PC-9 (cell line): Measurements from ENCODE around the gene DAZAP2. TPM values are rescaled to one million over a fixed set of nuclear protein-coding genes. Genes with fewer than 3 reads are reported as not detected.
"Not testable (repeated sequence)": the region's sequence is repeated elsewhere in the genome, so short reads cannot be mapped to it uniquely, and the experiment has no call there.

ENCODE experiments used
- BruUV-seq: library from RNA; stranded (reverse); fragments of 400-500 nt; replicated peaks from 2 replicates; lab custom pipeline; 2021; lab: Mats Ljungman, UMichigan
- CTCF ChIA-PET: fragments of 300-600 bp; sonication (Branson Sonifier 250); formaldehyde crosslinking; loops from one replicate; lab custom pipeline; 2022; ENCODE audit warnings: antibody characterized with exemption; lab: Charles Lee
- POLR2A ChIA-PET: fragments of 300-600 bp; sonication (Branson Sonifier 250); formaldehyde crosslinking; loops from one replicate; lab custom pipeline; 2022; ENCODE audit warnings: antibody characterized with exemption; ENCODE audit not compliant: unreplicated experiment; lab: Charles Lee
- DNase-seq, 2 experiments: peaks; one replicate each; pipeline versions ENCODE4 v3.0.0 to v3.0.0-alpha.2; 2015 to 2022; ENCODE audit warnings: mixed read lengths in 1 of 2
- H2AFZ ChIP-seq: fragments of 200-600 bp; sonication (generic); 2 replicates; pipeline ENCODE4 v1.8.1; 2017; ENCODE audit warnings: antibody characterized with exemption
- H3F3A ChIP-seq: fragments of 200-600 bp; sonication (generic); 2 replicates; pipeline ENCODE4 v1.8.1; 2017; ENCODE audit warnings: antibody characterized with exemption, mild to moderate bottlenecking, low read depth; ENCODE audit not compliant: insufficient read depth
- H3K27ac ChIP-seq: fragments of 200-600 bp; sonication (generic); 2 replicates; pipeline ENCODE4 v1.6.1; 2016; ENCODE audit warnings: mixed run types
- H3K27me3 ChIP-seq: fragments of 200-600 bp; sonication (generic); 2 replicates; pipeline ENCODE4 v1.6.1; 2016; ENCODE audit warnings: low read depth, mixed run types; ENCODE audit not compliant: insufficient read depth
- H3K36me3 ChIP-seq: fragments of 200-600 bp; sonication (generic); 2 replicates; pipeline ENCODE4 v1.6.1; 2016; ENCODE audit warnings: low read depth, mixed run types
- H3K4me1 ChIP-seq: fragments of 200-600 bp; sonication (generic); replicated peaks from 2 replicates; pipeline ENCODE4 v1.6.1; 2016; ENCODE audit warnings: mixed run types; ENCODE audit not compliant: insufficient read depth
- H3K4me2 ChIP-seq: fragments of 200-600 bp; sonication (generic); 2 replicates; pipeline ENCODE4 v1.6.1; 2017; ENCODE audit warnings: mixed run types
- H3K4me3 ChIP-seq: fragments of 200-600 bp; sonication (generic); 2 replicates; pipeline ENCODE4 v1.6.1; 2016; ENCODE audit warnings: mixed run types
- H3K79me2 ChIP-seq: fragments of 200-600 bp; sonication (generic); 2 replicates; pipeline ENCODE4 v1.6.1; 2017; ENCODE audit warnings: low read depth, mixed run types
- H3K9me2 ChIP-seq: fragments of 200-600 bp; sonication (generic); 2 replicates; pipeline ENCODE4 v1.8.1; 2017; ENCODE audit warnings: mild to moderate bottlenecking; ENCODE audit not compliant: insufficient read depth
- H3K9me3 ChIP-seq: fragments of 200-600 bp; sonication (generic); 2 replicates; pipeline ENCODE4 v1.8.1; 2016; ENCODE audit warnings: low read depth; ENCODE audit not compliant: insufficient read depth
- H4K20me1 ChIP-seq: fragments of 200-600 bp; sonication (generic); 2 replicates; pipeline ENCODE4 v1.8.1; 2017; ENCODE audit not compliant: insufficient read depth
- EZH2 ChIP-seq: fragments of 200-600 bp; sonication (generic); IDR thresholded peaks from 2 replicates; pipeline ENCODE4 v1.8.0; 2017; ENCODE audit warnings: antibody characterized with exemption, low read depth
- intact Hi-C: fragments of 100-400 bp; cut with micrococcal nuclease; formaldehyde crosslinking; loops from one replicate; pipeline ENCODE4 v1.10.0; 2022; ENCODE audit not compliant: unreplicated experiment
- total RNA-seq: library from RNA; stranded (reverse); gene quantifications from 2 replicates; pipeline ENCODE4 v1.2.3, GENCODE V29; 2021
- TF ChIP-seq, protein P1 (sequence below): fragments of 200-600 bp; sonication (generic); conservative IDR thresholded peaks from 2 replicates; pipeline ENCODE4 v1.6.1; 2017; ENCODE audit warnings: mixed run types, antibody characterized with exemption, mild to moderate bottlenecking, moderate library complexity

The DAZAP2 gene
- total RNA-seq, 1 experiment from 2014 or later, result 154 TPM

DNA sequence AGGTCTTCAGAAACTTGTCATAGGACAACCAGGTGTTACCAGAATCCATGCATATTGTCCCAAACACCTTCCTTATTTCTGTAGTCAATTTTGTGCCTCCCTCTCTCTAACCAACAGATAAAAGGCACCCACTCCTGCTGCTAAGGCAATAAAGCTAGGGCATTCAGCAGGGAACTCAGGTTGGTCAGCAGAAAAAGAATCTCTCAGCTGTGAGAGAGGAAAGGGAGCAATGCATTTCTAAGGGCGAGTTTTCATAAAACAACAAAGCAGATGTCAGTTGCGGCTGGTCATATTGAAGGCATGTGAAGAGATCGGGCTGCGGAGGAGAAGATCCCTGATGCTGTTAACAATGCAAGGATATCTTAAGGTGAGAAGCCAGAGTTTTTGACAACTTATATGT, 13.4 kb upstream of the DAZAP2 start:
- ChIA-PET CTCF (no interaction called here), POLR2A (no interaction called here)
- H3K9me3 ChIP-seq, result no peaks in the 10 kb centered on the region
- H3F3A ChIP-seq, result no peaks in the 10 kb centered on the region
- TF ChIP-seq, protein P1, sequence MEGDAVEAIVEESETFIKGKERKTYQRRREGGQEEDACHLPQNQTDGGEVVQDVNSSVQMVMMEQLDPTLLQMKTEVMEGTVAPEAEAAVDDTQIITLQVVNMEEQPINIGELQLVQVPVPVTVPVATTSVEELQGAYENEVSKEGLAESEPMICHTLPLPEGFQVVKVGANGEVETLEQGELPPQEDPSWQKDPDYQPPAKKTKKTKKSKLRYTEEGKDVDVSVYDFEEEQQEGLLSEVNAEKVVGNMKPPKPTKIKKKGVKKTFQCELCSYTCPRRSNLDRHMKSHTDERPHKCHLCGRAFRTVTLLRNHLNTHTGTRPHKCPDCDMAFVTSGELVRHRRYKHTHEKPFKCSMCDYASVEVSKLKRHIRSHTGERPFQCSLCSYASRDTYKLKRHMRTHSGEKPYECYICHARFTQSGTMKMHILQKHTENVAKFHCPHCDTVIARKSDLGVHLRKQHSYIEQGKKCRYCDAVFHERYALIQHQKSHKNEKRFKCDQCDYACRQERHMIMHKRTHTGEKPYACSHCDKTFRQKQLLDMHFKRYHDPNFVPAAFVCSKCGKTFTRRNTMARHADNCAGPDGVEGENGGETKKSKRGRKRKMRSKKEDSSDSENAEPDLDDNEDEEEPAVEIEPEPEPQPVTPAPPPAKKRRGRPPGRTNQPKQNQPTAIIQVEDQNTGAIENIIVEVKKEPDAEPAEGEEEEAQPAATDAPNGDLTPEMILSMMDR, result no peak
- TF ChIP-seq EZH2, result no peak
- no peak overlapping the region for H3K27ac ChIP-seq
- no peak for DNase-seq
- H3K27me3 ChIP-seq, result no peaks in the 10 kb centered on the region
- no TSS peak for BruUV-seq
- H3K79me2 ChIP-seq, result no peaks in the 10 kb centered on the region
- H3K4me1 ChIP-seq, result no peaks in the 10 kb centered on the region
- no peak overlapping the region for H2AFZ ChIP-seq
- no peaks in the 10 kb centered on the region for H3K9me2 ChIP-seq
- no peak overlapping the region for H3K4me3 ChIP-seq
- H4K20me1 ChIP-seq, result no peaks in the 10 kb centered on the region
- intact Hi-C loops, result no loop called here
- no peaks in the 10 kb centered on the region for H3K36me3 ChIP-seq
- no peak overlapping the region for H3K4me2 ChIP-seq

DNA sequence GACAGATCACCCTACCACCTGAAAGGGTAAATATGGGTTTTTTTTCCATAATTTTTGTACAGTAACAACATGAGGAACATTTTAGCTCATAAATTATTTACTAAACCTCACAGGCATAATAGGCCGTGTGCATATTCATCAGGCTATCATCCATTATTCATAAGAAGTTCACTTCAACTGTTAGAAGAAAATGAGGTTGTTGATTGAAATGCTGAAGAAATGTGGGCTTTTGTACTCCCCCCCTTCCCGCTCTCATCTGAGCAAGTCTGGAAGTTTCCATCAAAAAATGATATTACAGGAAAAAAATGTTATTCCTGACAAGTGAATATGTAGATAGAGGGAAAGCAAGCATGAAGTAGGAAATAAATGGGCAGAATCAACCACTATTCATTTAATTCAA, 12.9 kb upstream of the DAZAP2 start:
- Histone ChIP-seq H3K9me2 (no peaks in the 10 kb centered on the region), H3K27me3 (no peaks in the 10 kb centered on the region), H3F3A (no peaks in the 10 kb centered on the region), H3K4me3 (no peak overlapping the region), H3K9me3 (no peaks in the 10 kb centered on the region), H3K36me3 (no peaks in the 10 kb centered on the region), H3K4me1 (no peaks in the 10 kb centered on the region), H2AFZ (no peak overlapping the region), H3K4me2 (no peak overlapping the region), H4K20me1 (no peaks in the 10 kb centered on the region), H3K27ac (no peak overlapping the region), H3K79me2 (no peaks in the 10 kb centered on the region)
- DNase-seq, result no peak
- BruUV-seq, result no TSS peak
- intact Hi-C loops, result no loop called here
- ChIA-PET CTCF (no interaction called here), POLR2A (no interaction called here)
- no peak for TF ChIP-seq EZH2
- TF ChIP-seq, protein P1, result no peak

DNA sequence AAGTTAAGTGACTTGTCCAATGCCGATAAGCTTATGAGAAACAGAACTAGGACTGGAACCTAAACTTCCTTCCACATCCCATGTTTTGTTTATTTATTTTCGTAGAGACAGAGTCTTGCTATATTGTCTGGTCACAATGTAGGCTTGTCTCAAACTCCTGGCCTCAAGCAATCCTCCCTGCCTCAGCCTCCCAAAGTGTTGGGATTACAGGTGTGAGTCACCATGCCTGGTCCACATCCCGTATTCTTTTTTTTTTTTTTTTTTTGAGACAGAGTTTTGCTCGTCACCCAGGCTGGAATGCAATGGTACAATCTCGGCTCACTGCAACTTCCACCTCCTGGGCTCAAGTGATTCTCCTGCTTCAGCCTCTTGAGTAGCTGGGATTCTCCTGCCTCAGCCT, 11.5 kb upstream of the DAZAP2 start:
- H3K27ac ChIP-seq, H2AFZ ChIP-seq, intact Hi-C loops, H3K4me1 ChIP-seq, H3F3A ChIP-seq, BruUV-seq, DNase-seq, H3K9me3 ChIP-seq, H3K4me3 ChIP-seq, H3K9me2 ChIP-seq, H3K4me2 ChIP-seq, H3K27me3 ChIP-seq, H3K36me3 ChIP-seq, H4K20me1 ChIP-seq, CTCF ChIA-PET, POLR2A ChIA-PET, H3K79me2 ChIP-seq: not testable (repeated sequence)

DNA sequence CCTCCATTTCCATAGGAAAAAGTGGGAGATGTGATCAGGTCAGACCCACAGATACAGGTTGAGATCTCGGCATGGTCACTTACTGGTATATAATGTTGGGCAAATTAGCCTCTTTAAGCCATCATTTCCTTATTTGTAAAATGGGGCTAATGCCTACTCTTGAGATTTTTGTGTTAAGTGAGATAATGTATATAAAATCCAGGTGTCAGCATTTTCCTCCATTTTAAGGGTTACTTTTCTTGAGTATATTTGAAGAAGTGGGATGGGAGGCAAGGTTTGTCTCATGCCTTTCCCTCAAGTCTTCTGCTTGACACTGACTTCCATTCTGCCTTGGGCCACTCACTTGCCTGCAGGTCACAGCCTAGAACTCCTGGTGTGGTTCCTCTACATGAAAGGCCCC, 10.7 kb upstream of the DAZAP2 start:
- H3K36me3 ChIP-seq, result no peaks in the 10 kb centered on the region

More for the DNA sequence above, 10.7 kb upstream of the DAZAP2 start:
- Histone ChIP-seq H3K79me2 (no peaks in the 10 kb centered on the region), H2AFZ (no peak overlapping the region), H3K4me3 (no peak overlapping the region), H3K27me3 (no peaks in the 10 kb centered on the region), H3K4me2 (no peak overlapping the region), H3F3A (no peaks in the 10 kb centered on the region), H3K9me2 (no peaks in the 10 kb centered on the region), H4K20me1 (no peaks in the 10 kb centered on the region), H3K9me3 (no peaks in the 10 kb centered on the region), H3K4me1 (no peaks in the 10 kb centered on the region), H3K27ac (no peak overlapping the region)
- no peak for DNase-seq
- TF ChIP-seq, protein P1, result no peak
- TF ChIP-seq EZH2, result no peak
- CTCF ChIA-PET, result no interaction called here
- intact Hi-C loops, result no loop called here
- POLR2A ChIA-PET, result no interaction called here
- BruUV-seq, result no TSS peak
